ENCODE data around the gene VAPB. TPM values are rescaled to one million over a fixed set of nuclear protein-coding genes. Genes with fewer than 3 reads are reported as not detected.
A peak's percentile ranks its signal among the peaks of the same experiment; 100 is the strongest.

Gene VAPB
- total and polyA plus RNA-seq, 2 donors from 2014 or later: 49.3 to 60.4 TPM

DNA sequence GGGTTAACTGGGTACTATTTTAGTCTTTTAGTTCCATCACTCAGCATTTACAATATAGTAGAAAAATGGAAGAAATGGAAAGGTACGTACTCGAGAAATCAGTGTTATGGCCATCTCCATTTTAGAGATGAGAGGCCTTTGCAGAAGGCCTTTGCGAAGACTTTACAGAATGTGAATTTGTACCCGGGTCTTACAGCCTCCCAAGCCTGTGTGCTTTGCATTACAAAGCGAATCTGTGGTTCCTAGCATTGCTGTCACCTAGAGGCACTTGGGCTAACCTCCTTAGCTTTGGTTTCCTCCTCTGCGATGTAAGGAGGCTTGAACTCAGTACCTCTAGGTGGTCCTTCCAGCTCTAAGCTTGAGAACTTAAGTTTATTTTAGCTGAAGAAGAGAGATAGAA is 10.9 kb downstream of the VAPB start:
- no peaks in the 10 kb centered on the region for H3K36me3 ChIP-seq (ENCODE audit: control insufficient read depth in 2 of 3, insufficient read depth in 3 of 3, low read length in 3 of 3)
- no peaks in the 10 kb centered on the region for H3K9me3 ChIP-seq (ENCODE audit: control insufficient read depth in 2 of 3, insufficient read depth in 1 of 3, low read length in 3 of 3)
- H3K9ac ChIP-seq (ENCODE audit: low read length in 3 of 3): no peak overlapping the region
- FAIRE-seq (no peak), DNase-seq (no peak)
- TF ChIP-seq CTCF (IDR thresholded peaks at IDR 0.05; ENCODE audit: borderline replicate concordance, extremely low read depth, insufficient read depth): no peak
- H3K4me3 ChIP-seq (ENCODE audit: low read length in 3 of 3): no peak overlapping the region
- H3K27me3 ChIP-seq (ENCODE audit: control insufficient read depth, insufficient read depth, low read length): no peaks in the 10 kb centered on the region
- intact Hi-C loops (cut with DNase I): no loop called here
- H3K27ac ChIP-seq (ENCODE audit: low read depth in 2 of 2, low read length in 2 of 2): no peak overlapping the region
- H3K4me1 ChIP-seq (ENCODE audit: control insufficient read depth in 2 of 3, insufficient read depth in 2 of 3, low read depth in 1 of 3, low read length in 3 of 3): peaks cover 0 to 13% (median 12%) of the 10 kb centered on the region in 3 donors

DNA sequence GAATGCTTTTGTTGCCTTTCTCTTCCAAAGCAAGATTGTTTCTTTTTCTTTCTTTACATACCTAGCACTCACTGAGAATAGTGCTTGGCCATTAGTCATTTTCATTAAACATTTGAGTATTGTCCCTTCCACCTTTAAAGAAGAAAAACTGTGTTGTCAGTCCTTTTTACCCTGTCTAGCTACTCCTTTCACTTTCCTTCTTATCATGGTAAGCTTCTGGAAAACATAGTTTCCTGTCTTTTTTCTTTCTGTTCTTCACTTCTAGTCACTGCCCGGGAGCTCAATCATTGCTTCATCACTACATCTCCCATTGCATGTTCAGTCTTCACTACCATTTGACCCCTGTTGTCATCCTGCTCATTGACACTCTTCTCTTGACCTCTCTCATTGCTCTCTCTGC is 12.1 kb downstream of the VAPB start:
- FAIRE-seq: no peak
- intact Hi-C loops (cut with DNase I): no loop called here

DNA sequence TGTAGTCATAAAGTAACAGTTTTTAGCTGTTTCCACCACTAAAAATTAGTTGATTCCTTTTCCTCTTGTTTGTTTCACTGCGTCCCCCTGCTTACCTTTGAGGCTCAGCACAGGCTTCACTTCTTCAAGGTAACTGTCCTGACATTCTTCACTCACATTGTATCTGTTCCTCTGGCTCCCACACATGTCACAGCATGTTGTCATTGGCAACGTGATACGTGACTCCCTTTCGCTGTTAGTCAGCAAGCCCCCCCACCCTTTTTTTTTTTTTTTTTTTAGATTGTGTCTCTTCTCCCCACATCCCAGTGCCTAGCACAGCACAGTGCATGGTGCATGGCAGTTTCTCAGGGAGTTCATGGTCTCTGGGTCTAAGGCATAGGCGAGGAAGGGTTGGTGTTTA is 13.3 kb downstream of the VAPB start:
- peaks cover 0 to 8% (median 8%) of the 10 kb centered on the region in 3 donors for H3K4me1 ChIP-seq (ENCODE audit: control insufficient read depth in 2 of 3, insufficient read depth in 2 of 3, low read depth in 1 of 3, low read length in 3 of 3)
- no peaks in the 10 kb centered on the region for H3K36me3 ChIP-seq (ENCODE audit: control insufficient read depth in 2 of 3, insufficient read depth in 3 of 3, low read length in 3 of 3)
- no peaks in the 10 kb centered on the region for H3K9me3 ChIP-seq (ENCODE audit: control insufficient read depth in 2 of 3, insufficient read depth in 1 of 3, low read length in 3 of 3)
- intact Hi-C loops (cut with DNase I): no loop called here
- no peak overlapping the region for H3K4me3 ChIP-seq (ENCODE audit: low read length in 3 of 3)
- H3K27me3 ChIP-seq (ENCODE audit: control insufficient read depth, insufficient read depth, low read length): no peaks in the 10 kb centered on the region
- H3K9ac ChIP-seq (ENCODE audit: low read length in 3 of 3): no peak overlapping the region
- DNase-seq (peak in 3 of 5 donors; percentile 26 to 57 (median 51)), FAIRE-seq (no peak)
- no peak overlapping the region for H3K27ac ChIP-seq (ENCODE audit: low read depth in 2 of 2, low read length in 2 of 2)
- no peak for TF ChIP-seq CTCF (IDR thresholded peaks at IDR 0.05; ENCODE audit: borderline replicate concordance, extremely low read depth, insufficient read depth)

More for the DNA sequence above, 12.1 kb downstream of the VAPB start:
- Histone ChIP-seq H3K9me3 (ENCODE audit: control insufficient read depth in 2 of 3, insufficient read depth in 1 of 3, low read length in 3 of 3) (no peaks in the 10 kb centered on the region), H3K9ac (ENCODE audit: low read length in 3 of 3) (no peak overlapping the region), H3K36me3 (ENCODE audit: control insufficient read depth in 2 of 3, insufficient read depth in 3 of 3, low read length in 3 of 3) (no peaks in the 10 kb centered on the region), H3K4me1 (ENCODE audit: control insufficient read depth in 2 of 3, insufficient read depth in 2 of 3, low read depth in 1 of 3, low read length in 3 of 3) (peaks cover 0 to 14% (median 8%) of the 10 kb centered on the region in 3 donors), H3K4me3 (ENCODE audit: low read length in 3 of 3) (no peak overlapping the region), H3K27ac (ENCODE audit: low read depth in 2 of 2, low read length in 2 of 2) (no peak overlapping the region), H3K27me3 (ENCODE audit: control insufficient read depth, insufficient read depth, low read length) (no peaks in the 10 kb centered on the region)
- no peak for DNase-seq
- TF ChIP-seq CTCF (IDR thresholded peaks at IDR 0.05; ENCODE audit: borderline replicate concordance, extremely low read depth, insufficient read depth): no peak

DNA sequence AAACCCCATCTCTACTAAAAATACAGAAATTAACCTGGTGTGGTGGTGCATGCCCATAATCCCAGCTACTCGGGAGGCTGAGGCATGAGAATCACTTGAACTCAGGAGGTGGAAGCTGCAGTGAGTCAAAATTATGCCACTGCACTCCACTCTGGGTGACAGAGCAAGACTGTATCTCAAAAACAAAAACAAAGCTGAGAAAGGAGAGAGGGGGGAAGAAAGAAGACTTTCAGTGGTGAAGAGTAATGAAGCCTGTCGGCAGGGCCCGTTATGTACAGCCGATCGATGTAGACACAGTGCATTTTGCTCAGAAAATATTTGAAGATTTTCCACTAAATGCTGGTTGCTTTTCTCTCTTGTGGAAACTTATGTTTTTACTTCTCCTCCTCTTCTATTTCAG is 13.8 kb downstream of the VAPB start:
- no peak for DNase-seq
- no peak for TF ChIP-seq CTCF (IDR thresholded peaks at IDR 0.05; ENCODE audit: borderline replicate concordance, extremely low read depth, insufficient read depth)
- Histone ChIP-seq H3K36me3 (ENCODE audit: control insufficient read depth in 2 of 3, insufficient read depth in 3 of 3, low read length in 3 of 3) (no peaks in the 10 kb centered on the region), H3K9ac (ENCODE audit: low read length in 3 of 3) (no peak overlapping the region), H3K4me1 (ENCODE audit: control insufficient read depth in 2 of 3, insufficient read depth in 2 of 3, low read depth in 1 of 3, low read length in 3 of 3) (peaks cover 0 to 10% (median 8%) of the 10 kb centered on the region in 3 donors), H3K27ac (ENCODE audit: low read depth in 2 of 2, low read length in 2 of 2) (no peak overlapping the region), H3K4me3 (ENCODE audit: low read length in 3 of 3) (no peak overlapping the region), H3K27me3 (ENCODE audit: control insufficient read depth, insufficient read depth, low read length) (no peaks in the 10 kb centered on the region), H3K9me3 (ENCODE audit: control insufficient read depth in 2 of 3, insufficient read depth in 1 of 3, low read length in 3 of 3) (no peaks in the 10 kb centered on the region)
- intact Hi-C loops (cut with DNase I): no loop called here
- no peak for FAIRE-seq
